Activated T-cell treated with anti-CD3 and anti-CD28 coated beads, Interleukin-2, amount 50 U/mL, for 4 hours (primary cell): ENCODE data around the gene ABCD4. TPM values are rescaled to one million over a fixed set of nuclear protein-coding genes. Genes with fewer than 3 reads are reported as not detected.
"Not testable (repeated sequence)": the region's sequence is repeated elsewhere in the genome, so short reads cannot be mapped to it uniquely, and the experiment has no call there.

ENCODE experiments used
- ATAC-seq, 2 donors: fragments of 200-7000 bp; cut with Tn5 transposase; one replicate each; pipeline ENCODE4 v1.10.0; 2021
- DNase-seq: peaks from one replicate; pipeline ENCODE4 v3.0.0-alpha.2; 2020
- H3K27me3 Mint-ChIP-seq: one replicate; pipeline ENCODE4 v1.8.0; 2021; ENCODE audit warnings: low read depth, mixed read lengths
- H3K36me3 Mint-ChIP-seq: one replicate; pipeline ENCODE4 v1.8.0; 2022; ENCODE audit warnings: mixed read lengths; ENCODE audit not compliant: insufficient read depth
- H3K4me1 Mint-ChIP-seq: one replicate; pipeline ENCODE4 v1.8.0; 2021; ENCODE audit warnings: low read depth, mixed read lengths
- H3K4me3 Mint-ChIP-seq: one replicate; pipeline ENCODE4 v1.8.0; 2021; ENCODE audit warnings: mild to moderate bottlenecking, moderate library complexity, mixed read lengths
- H3K9me3 Mint-ChIP-seq: one replicate; pipeline ENCODE4 v1.8.0; 2021; ENCODE audit warnings: mixed read lengths
- total RNA-seq, 3 donors: library from RNA; stranded (reverse); gene quantifications; one replicate each; pipeline ENCODE4 v1.2.1, GENCODE V29; 2021

ABCD4 gene
- total RNA-seq, 3 donors from 2014 or later = 30.4 to 35.7 (median 32.0) TPM

GRCh38 chr14:74286736-74287135 lies 16.0 kb downstream of the ABCD4 start:
- Mint-ChIP-seq H3K27me3 (no peaks in the 10 kb centered on the region), H3K4me1 (no peaks in the 10 kb centered on the region), H3K4me3 (no peak overlapping the region), H3K9me3 (no peaks in the 10 kb centered on the region), H3K36me3 (peaks cover 45% of the 10 kb centered on the region)
- ATAC-seq = no peak
- DNase-seq = no peak

- ATAC-seq = no peak
- Mint-ChIP-seq H3K9me3 (peaks cover 11% of the 10 kb centered on the region), H3K27me3 (no peaks in the 10 kb centered on the region), H3K4me3 (no peak overlapping the region), H3K4me1 (no peaks in the 10 kb centered on the region), H3K36me3 (peaks cover 28% of the 10 kb centered on the region)
- no peak for DNase-seq
Measured at GRCh38 chr14:74281069-74281468, 21.7 kb downstream of the ABCD4 start.

- Mint-ChIP-seq H3K4me1 (no peaks in the 10 kb centered on the region), H3K27me3 (peaks cover 5% of the 10 kb centered on the region), H3K9me3 (peaks cover 11% of the 10 kb centered on the region), H3K36me3 (peaks cover 12% of the 10 kb centered on the region), H3K4me3 (no peak overlapping the region)
- ATAC-seq (no peak), DNase-seq (no peak)
Measured at GRCh38 chr14:74278080-74278479, 24.7 kb downstream of the ABCD4 start.

- H3K4me3 Mint-ChIP-seq = no peak overlapping the region
- ATAC-seq (no peak), DNase-seq (no peak)
- H3K4me1 Mint-ChIP-seq = no peaks in the 10 kb centered on the region
- H3K9me3 Mint-ChIP-seq = peaks cover 7% of the 10 kb centered on the region
- peaks cover 14% of the 10 kb centered on the region for H3K27me3 Mint-ChIP-seq
- peaks cover 2% of the 10 kb centered on the region for H3K36me3 Mint-ChIP-seq
Measured at GRCh38 chr14:74275241-74275841, 27.4 kb downstream of the ABCD4 start.

GRCh38 chr14:74271365-74271764 lies 31.4 kb downstream of the ABCD4 start:
- H3K4me1 Mint-ChIP-seq = no peaks in the 10 kb centered on the region
- DNase-seq (no peak), ATAC-seq (no peak)
- H3K36me3 Mint-ChIP-seq = no peaks in the 10 kb centered on the region
- H3K4me3 Mint-ChIP-seq = no peak overlapping the region
- peaks cover 19% of the 10 kb centered on the region for H3K27me3 Mint-ChIP-seq
- no peaks in the 10 kb centered on the region for H3K9me3 Mint-ChIP-seq

GRCh38 chr14:74270382-74271177 lies 32.2 kb downstream of the ABCD4 start:
- H3K9me3 Mint-ChIP-seq, ATAC-seq, H3K36me3 Mint-ChIP-seq, DNase-seq, H3K4me1 Mint-ChIP-seq, H3K4me3 Mint-ChIP-seq: not testable (repeated sequence)
- peaks cover 19% of the 10 kb centered on the region for H3K27me3 Mint-ChIP-seq

GRCh38 chr14:74267588-74267987 lies 35.1 kb downstream of the ABCD4 start:
- Mint-ChIP-seq H3K4me1 (no peaks in the 10 kb centered on the region), H3K4me3 (no peak overlapping the region), H3K9me3 (no peaks in the 10 kb centered on the region), H3K36me3 (no peaks in the 10 kb centered on the region), H3K27me3 (peaks cover 14% of the 10 kb centered on the region)
- ATAC-seq (no peak), DNase-seq (no peak)

- no peaks in the 10 kb centered on the region for H3K9me3 Mint-ChIP-seq
- H3K4me3 Mint-ChIP-seq = no peak overlapping the region
- no peaks in the 10 kb centered on the region for H3K36me3 Mint-ChIP-seq
- peaks cover 5% of the 10 kb centered on the region for H3K27me3 Mint-ChIP-seq
- no peak for DNase-seq
- no peaks in the 10 kb centered on the region for H3K4me1 Mint-ChIP-seq
- ATAC-seq = no peak
Measured at GRCh38 chr14:74265301-74265965, 37.3 kb downstream of the ABCD4 start.

- Mint-ChIP-seq H3K27me3 (peaks cover 4% of the 10 kb centered on the region), H3K4me3 (no peak overlapping the region), H3K36me3 (no peaks in the 10 kb centered on the region), H3K4me1 (no peaks in the 10 kb centered on the region), H3K9me3 (no peaks in the 10 kb centered on the region)
- DNase-seq = no peak
- no peak for ATAC-seq
Measured at GRCh38 chr14:74263921-74264320, 38.8 kb downstream of the ABCD4 start.

- ATAC-seq (no peak), DNase-seq (no peak)
- Mint-ChIP-seq H3K9me3 (no peaks in the 10 kb centered on the region), H3K4me3 (no peak overlapping the region), H3K36me3 (no peaks in the 10 kb centered on the region), H3K27me3 (peaks cover 5% of the 10 kb centered on the region), H3K4me1 (no peaks in the 10 kb centered on the region)
Measured at GRCh38 chr14:74263181-74263580, 39.6 kb downstream of the ABCD4 start.

GRCh38 chr14:74262076-74262475 lies 40.7 kb downstream of the ABCD4 start:
- no peaks in the 10 kb centered on the region for H3K9me3 Mint-ChIP-seq

GRCh38 chr14:74261288-74261687 lies 41.4 kb downstream of the ABCD4 start:
- no peak for ATAC-seq
- no peaks in the 10 kb centered on the region for H3K36me3 Mint-ChIP-seq

More at GRCh38 chr14:74262076-74262475, 40.7 kb downstream of the ABCD4 start:
- ATAC-seq = no peak
- Mint-ChIP-seq H3K27me3 (peaks cover 5% of the 10 kb centered on the region), H3K36me3 (no peaks in the 10 kb centered on the region), H3K4me1 (no peaks in the 10 kb centered on the region), H3K4me3 (no peak overlapping the region)
- DNase-seq = no peak

GRCh38 chr14:74260525-74261233 lies 42.1 kb downstream of the ABCD4 start:
- Mint-ChIP-seq H3K27me3 (peaks cover 5% of the 10 kb centered on the region), H3K4me1 (peaks cover 4% of the 10 kb centered on the region), H3K9me3 (no peaks in the 10 kb centered on the region), H3K4me3 (no peak overlapping the region), H3K36me3 (no peaks in the 10 kb centered on the region)
- no peak for DNase-seq
- ATAC-seq = no peak

More at GRCh38 chr14:74261288-74261687, 41.4 kb downstream of the ABCD4 start:
- H3K4me1 Mint-ChIP-seq = peaks cover 4% of the 10 kb centered on the region
- H3K27me3 Mint-ChIP-seq = peaks cover 5% of the 10 kb centered on the region
- DNase-seq = no peak
- no peak overlapping the region for H3K4me3 Mint-ChIP-seq
- H3K9me3 Mint-ChIP-seq = no peaks in the 10 kb centered on the region

- Mint-ChIP-seq H3K27me3 (peaks cover 5% of the 10 kb centered on the region), H3K4me1 (peaks cover 4% of the 10 kb centered on the region), H3K36me3 (no peaks in the 10 kb centered on the region), H3K4me3 (peak overlapping the region; percentile 37), H3K9me3 (no peaks in the 10 kb centered on the region)
- ATAC-seq (no peak), DNase-seq (no peak)
Measured at GRCh38 chr14:74259513-74259912, 43.2 kb downstream of the ABCD4 start.
